Karpas-422 (cell line): ENCODE measurements around the gene PIN1. TPM values are rescaled to one million over a fixed set of nuclear protein-coding genes. Genes with fewer than 3 reads are reported as not detected.

Source experiments
- DNase-seq: peaks from one replicate; pipeline ENCODE4 v3.0.0-alpha.2; 2015
- H2AFZ ChIP-seq: fragments of 200-600 bp; sonication (generic); 2 replicates; pipeline ENCODE4 v1.6.1; 2014; ENCODE audit warnings: antibody characterized with exemption, low read length, mixed read lengths
- H3K27ac ChIP-seq: fragments of 200-600 bp; sonication (generic); 2 replicates; pipeline ENCODE4 v1.5.1; 2014; ENCODE audit warnings: mild to moderate bottlenecking, low read length, moderate library complexity
- H3K27me3 ChIP-seq: fragments of 200-600 bp; sonication (generic); 2 replicates; pipeline ENCODE4 v1.6.1; 2014; ENCODE audit warnings: low read length, mixed read lengths
- H3K36me3 ChIP-seq: fragments of 200-600 bp; sonication (generic); 2 replicates; pipeline ENCODE4 v1.6.1; 2014; ENCODE audit warnings: low read length, mixed read lengths; ENCODE audit not compliant: insufficient read depth
- H3K4me1 ChIP-seq: fragments of 200-600 bp; sonication (generic); 2 replicates; pipeline ENCODE4 v1.6.1; 2014; ENCODE audit warnings: mild to moderate bottlenecking, low read length, mixed read lengths
- H3K4me2 ChIP-seq: fragments of 200-600 bp; sonication (generic); 2 replicates; pipeline ENCODE4 v1.6.1; 2014; ENCODE audit warnings: low read length, low read depth, mild to moderate bottlenecking; ENCODE audit not compliant: poor library complexity, severe bottlenecking
- H3K4me3 ChIP-seq: fragments of 200-600 bp; sonication (generic); 2 replicates; pipeline ENCODE4 v1.5.1; 2014; ENCODE audit warnings: mild to moderate bottlenecking, antibody characterized with exemption, low read length, mixed read lengths
- H3K79me2 ChIP-seq: fragments of 200-600 bp; sonication (generic); 2 replicates; pipeline ENCODE4 v1.6.1; 2014; ENCODE audit warnings: mild to moderate bottlenecking, low read length, mixed read lengths
- H3K9ac ChIP-seq: fragments of 200-600 bp; sonication (generic); 2 replicates; pipeline ENCODE4 v1.6.0; 2014; ENCODE audit warnings: low read length
- H3K9me2 ChIP-seq: fragments of 200-600 bp; sonication (generic), shearing (Covaris generic); replicated peaks from 2 replicates; pipeline ENCODE4 v1.6.0; 2014; ENCODE audit warnings: mild to moderate bottlenecking, low read length, moderate library complexity; ENCODE audit not compliant: insufficient read depth
- H3K9me3 ChIP-seq: fragments of 300-700, 200-600 bp; sonication (generic); 2 replicates; pipeline ENCODE4 v1.6.1; 2014; ENCODE audit warnings: low read length, mixed read lengths
- H4K20me1 ChIP-seq: fragments of 200-600 bp; sonication (generic); 2 replicates; pipeline ENCODE4 v1.6.1; 2014; ENCODE audit warnings: mild to moderate bottlenecking, antibody characterized with exemption, low read length, low read depth; ENCODE audit not compliant: insufficient read depth
- total RNA-seq: library from RNA; depleted of rRNA; stranded (reverse); fragments of >200 nt; shearing (Covaris generic); gene quantifications from 2 replicates; pipeline ENCODE4 v1.2.3, GENCODE V29; 2014; ENCODE audit warnings: low replicate concordance

Gene PIN1
- total RNA-seq, 1 experiment from 2014 or later: 56.9 TPM

GRCh38 chr19:9863759-9864158, 28.6 kb downstream of the PIN1 start:
- H4K20me1 ChIP-seq: no peaks in the 10 kb centered on the region
- H3K4me3 ChIP-seq: no peak overlapping the region
- no peaks in the 10 kb centered on the region for H3K4me1 ChIP-seq
- H3K4me2 ChIP-seq: no peak overlapping the region
- no peaks in the 10 kb centered on the region for H3K9me3 ChIP-seq
- H3K36me3 ChIP-seq: no peaks in the 10 kb centered on the region
- no peak overlapping the region for H3K27ac ChIP-seq
- H2AFZ ChIP-seq: no peak overlapping the region
- H3K79me2 ChIP-seq: no peaks in the 10 kb centered on the region
- H3K9ac ChIP-seq: no peak overlapping the region
- H3K27me3 ChIP-seq: no peaks in the 10 kb centered on the region
- no peak for DNase-seq
- H3K9me2 ChIP-seq: no peaks in the 10 kb centered on the region

DNA sequence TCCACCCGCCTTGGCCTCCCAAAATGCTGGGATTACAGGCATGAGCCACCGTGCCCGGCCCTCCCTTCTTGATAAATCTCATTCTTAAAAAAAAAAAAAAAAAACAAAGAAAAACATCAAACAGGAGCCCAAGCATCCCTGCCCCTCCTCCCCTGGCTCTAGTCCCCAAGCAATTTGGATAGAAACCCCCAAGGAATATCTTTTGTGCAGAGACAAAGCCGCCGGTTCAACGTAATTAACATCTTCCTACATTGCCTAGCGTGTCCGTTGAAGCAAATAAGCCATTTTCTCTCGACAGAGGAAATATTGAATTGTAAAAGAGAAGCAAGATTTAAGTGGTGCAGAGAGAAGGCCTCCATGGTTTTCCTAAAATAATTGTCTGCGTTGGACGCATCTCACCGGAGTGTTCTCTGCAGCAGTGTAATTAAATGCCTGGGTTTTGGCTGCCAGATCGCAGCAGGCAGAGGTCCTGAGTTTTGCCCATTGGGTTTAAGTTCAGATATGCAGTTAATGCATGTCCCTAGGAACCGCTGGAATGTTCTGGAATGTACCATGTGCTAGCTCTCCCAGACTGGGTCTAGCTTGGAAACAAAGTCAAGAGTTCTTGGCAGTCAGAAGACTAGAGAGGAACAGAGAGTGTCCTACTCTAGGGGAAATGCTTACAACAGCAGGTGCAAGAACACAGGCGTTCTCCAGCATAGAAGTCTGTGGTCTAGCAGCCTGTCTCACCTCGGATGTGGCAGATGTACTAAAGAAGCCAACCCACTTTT, 30.8 kb downstream of the PIN1 start:
- Histone ChIP-seq H3K4me1 (no peaks in the 10 kb centered on the region), H3K9me2 (no peaks in the 10 kb centered on the region), H3K9ac (no peak overlapping the region), H3K79me2 (no peaks in the 10 kb centered on the region), H3K36me3 (no peaks in the 10 kb centered on the region), H3K4me3 (no peak overlapping the region), H3K27ac (no peak overlapping the region), H3K4me2 (no peak overlapping the region), H3K27me3 (no peaks in the 10 kb centered on the region), H2AFZ (no peak overlapping the region), H4K20me1 (no peaks in the 10 kb centered on the region), H3K9me3 (no peaks in the 10 kb centered on the region)
- DNase-seq: no peak

DNA sequence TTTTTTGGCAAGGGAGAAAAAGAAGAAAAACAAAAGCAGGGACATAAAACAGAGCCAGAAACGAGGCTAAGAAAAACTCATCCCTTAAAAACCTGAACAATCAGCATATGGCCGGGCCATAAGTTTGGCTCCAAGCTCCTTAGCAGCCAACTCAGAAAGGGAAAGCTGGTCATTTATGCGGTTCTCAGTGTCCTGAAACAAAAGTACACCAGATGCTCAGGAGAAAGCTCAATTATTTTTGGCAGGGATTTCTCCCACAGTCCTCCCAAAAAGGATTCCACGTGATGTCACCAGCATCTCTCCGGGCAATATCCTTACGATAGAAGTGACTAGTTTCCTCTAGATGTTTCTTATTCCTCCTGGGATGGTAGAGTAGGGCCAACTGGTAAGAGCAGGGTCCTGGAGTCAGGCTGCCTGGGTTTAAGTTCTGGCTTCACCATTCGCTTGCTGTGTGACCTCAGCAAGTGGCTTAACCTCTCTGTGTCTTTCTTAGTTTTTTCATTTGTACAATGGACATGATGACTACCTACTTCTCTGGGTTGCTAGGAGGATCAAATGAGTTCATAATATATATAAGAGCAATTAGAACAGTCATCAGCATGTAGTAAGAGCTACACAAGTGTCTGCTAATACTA, 34.0 kb downstream of the PIN1 start:
- H3K27me3 ChIP-seq: no peaks in the 10 kb centered on the region
- no peak overlapping the region for H3K27ac ChIP-seq
- H3K9me3 ChIP-seq: no peaks in the 10 kb centered on the region
- H4K20me1 ChIP-seq: no peaks in the 10 kb centered on the region
- H3K4me3 ChIP-seq: no peak overlapping the region
- H3K4me2 ChIP-seq: no peak overlapping the region
- H3K4me1 ChIP-seq: no peaks in the 10 kb centered on the region
- no peak for DNase-seq
- H3K79me2 ChIP-seq: no peaks in the 10 kb centered on the region
- no peaks in the 10 kb centered on the region for H3K9me2 ChIP-seq
- H3K9ac ChIP-seq: no peak overlapping the region
- no peak overlapping the region for H2AFZ ChIP-seq
- no peaks in the 10 kb centered on the region for H3K36me3 ChIP-seq

GRCh38 chr19:9871626-9872338, 36.7 kb downstream of the PIN1 start:
- DNase-seq: no peak
- Histone ChIP-seq H3K79me2 (no peaks in the 10 kb centered on the region), H3K27ac (no peak overlapping the region), H3K4me2 (no peak overlapping the region), H3K9me3 (no peaks in the 10 kb centered on the region), H3K36me3 (no peaks in the 10 kb centered on the region), H3K9ac (no peak overlapping the region), H3K4me3 (no peak overlapping the region), H2AFZ (no peak overlapping the region), H3K4me1 (no peaks in the 10 kb centered on the region), H3K27me3 (no peaks in the 10 kb centered on the region), H4K20me1 (no peaks in the 10 kb centered on the region), H3K9me2 (no peaks in the 10 kb centered on the region)

- Histone ChIP-seq H3K9ac (no peak overlapping the region), H3K4me2 (no peak overlapping the region), H3K9me3 (no peaks in the 10 kb centered on the region), H3K79me2 (no peaks in the 10 kb centered on the region), H3K27me3 (no peaks in the 10 kb centered on the region), H2AFZ (no peak overlapping the region), H3K9me2 (no peaks in the 10 kb centered on the region), H3K36me3 (no peaks in the 10 kb centered on the region), H3K27ac (no peak overlapping the region), H3K4me3 (no peak overlapping the region), H3K4me1 (no peaks in the 10 kb centered on the region), H4K20me1 (no peaks in the 10 kb centered on the region)
- DNase-seq: no peak
Observed at GRCh38 chr19:9872618-9873242, 37.6 kb downstream of the PIN1 start.

DNA sequence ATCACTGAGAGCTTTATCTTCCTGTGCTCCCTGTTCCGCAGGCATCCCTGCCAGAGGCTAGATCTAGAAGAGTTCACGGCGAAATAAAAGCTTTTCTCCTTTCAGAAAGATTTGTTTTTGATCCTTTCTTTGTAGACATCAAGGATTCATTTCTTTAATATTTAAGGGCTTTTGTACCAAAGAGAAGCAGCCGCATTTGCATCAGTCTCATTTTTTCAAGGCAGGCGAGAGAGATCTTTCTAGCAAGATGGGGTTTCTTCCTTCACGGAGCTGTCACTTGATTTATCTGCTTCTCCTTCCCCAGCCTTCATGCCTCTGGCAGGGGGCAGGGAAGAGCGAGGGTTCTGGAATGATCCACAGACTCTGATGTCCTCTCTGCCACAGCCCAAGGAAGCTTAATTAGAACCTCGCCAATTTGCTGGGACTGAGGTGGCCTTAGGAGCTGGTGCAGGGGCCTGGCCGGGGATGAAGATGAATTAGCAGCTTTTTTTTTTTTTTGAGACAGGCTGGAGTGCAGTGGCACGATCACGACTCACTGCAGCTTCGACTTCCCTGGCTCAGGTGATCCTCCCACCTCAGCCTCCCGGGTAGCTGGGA, 40.0 kb downstream of the PIN1 start:
- DNase-seq: no peak
- Histone ChIP-seq H4K20me1 (no peaks in the 10 kb centered on the region), H3K36me3 (no peaks in the 10 kb centered on the region), H2AFZ (no peak overlapping the region), H3K4me1 (no peaks in the 10 kb centered on the region; the same call in 1 of the 2 replicates), H3K79me2 (no peaks in the 10 kb centered on the region), H3K9ac (no peak overlapping the region), H3K9me3 (no peaks in the 10 kb centered on the region), H3K4me3 (no peak overlapping the region), H3K27me3 (no peaks in the 10 kb centered on the region), H3K9me2 (no peaks in the 10 kb centered on the region), H3K4me2 (no peak overlapping the region), H3K27ac (no peak overlapping the region)

DNA sequence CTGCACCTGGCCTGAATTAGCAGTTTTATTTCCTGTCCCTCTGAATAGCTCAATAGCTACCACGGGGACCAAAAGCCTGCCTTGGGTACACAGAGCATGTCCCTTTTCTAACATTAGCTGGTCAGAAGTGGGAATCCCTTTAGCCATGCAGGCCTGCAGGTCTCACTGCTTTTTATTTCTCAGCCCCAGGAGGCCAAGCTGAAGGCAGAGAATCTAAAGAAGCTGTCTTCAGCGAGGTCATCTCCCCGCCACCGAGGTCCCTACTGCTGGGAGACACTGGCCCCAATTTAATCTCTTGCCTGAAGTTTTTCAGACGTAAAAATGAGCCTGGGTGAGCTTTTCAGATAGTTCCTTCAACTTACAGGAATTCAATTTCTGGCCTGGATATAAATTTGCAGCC, 40.7 kb downstream of the PIN1 start:
- Histone ChIP-seq H3K4me2 (no peak overlapping the region), H3K27ac (no peak overlapping the region), H3K36me3 (no peaks in the 10 kb centered on the region), H3K27me3 (no peaks in the 10 kb centered on the region), H4K20me1 (no peaks in the 10 kb centered on the region), H3K4me1 (no peaks in the 10 kb centered on the region; the same call in 1 of the 2 replicates), H3K4me3 (no peak overlapping the region), H3K9ac (no peak overlapping the region), H3K9me3 (no peaks in the 10 kb centered on the region), H3K79me2 (no peaks in the 10 kb centered on the region), H2AFZ (no peak overlapping the region), H3K9me2 (no peaks in the 10 kb centered on the region)
- DNase-seq: no peak
